ENCODE results near the gene DCAKD. TPM values are rescaled to one million over a fixed set of nuclear protein-coding genes. Genes with fewer than 3 reads are reported as not detected.
A peak's percentile ranks its signal among the peaks of the same experiment; 100 is the strongest.

DCAKD gene
- total RNA-seq, 3 donors from 2014 or later (not counting 1 experiment from before 2014, with no cell fraction given), result 15.4 to 21.4 (median 21.1) TPM

GRCh38 chr17:44997733-44998520, 53.5 kb downstream of the DCAKD start:
- no peak overlapping the region for H3K27ac Mint-ChIP-seq
- TF ChIP-seq CTCF (IDR thresholded peaks at IDR 0.05), result no peak

GRCh38 chr17:44996304-44996703, 55.1 kb downstream of the DCAKD start:
- H3K27ac ChIP-seq (ENCODE audit: low read length), result no peak overlapping the region
- H3K27ac Mint-ChIP-seq, result no peak overlapping the region
- no peaks in the 10 kb centered on the region for H3K4me1 ChIP-seq (ENCODE audit: control insufficient read depth, insufficient read depth, low read length)
- H3K9me3 Mint-ChIP-seq, result peaks cover 0 to 3% of the 10 kb centered on the region in 2 donors
- DNase-seq (no peak), ATAC-seq (no peak)
- no peaks in the 10 kb centered on the region for H3K36me3 Mint-ChIP-seq
- peaks cover 15 to 26% of the 10 kb centered on the region in 2 donors for H3K27me3 Mint-ChIP-seq (ENCODE audit: low read depth in 2 of 2)
- H3K36me3 ChIP-seq (ENCODE audit: control insufficient read depth, insufficient read depth, low read length), result no peaks in the 10 kb centered on the region
- intact Hi-C loops (cut with micrococcal nuclease), result no loop called here
- TF ChIP-seq CTCF (IDR thresholded peaks at IDR 0.05), result no peak
- 85% methylated on average over 9 of the region's 10 CpGs for WGBS (ENCODE audit: insufficient coverage)
- H3K27me3 ChIP-seq (ENCODE audit: control insufficient read depth, insufficient read depth, low read length), result peaks cover 7% of the 10 kb centered on the region
- H3K4me3 ChIP-seq (ENCODE audit: low read length), result no peak overlapping the region
- no peak overlapping the region for H3K4me3 Mint-ChIP-seq
- H3K4me1 Mint-ChIP-seq, result no peaks in the 10 kb centered on the region
- no peaks in the 10 kb centered on the region for H3K9me3 ChIP-seq (ENCODE audit: control insufficient read depth, insufficient read depth, low read length)

More at GRCh38 chr17:44997733-44998520, 53.5 kb downstream of the DCAKD start:
- Mint-ChIP-seq H3K9me3 (peaks cover 0 to 3% of the 10 kb centered on the region in 2 donors), H3K36me3 (no peaks in the 10 kb centered on the region), H3K27me3 (ENCODE audit: low read depth in 2 of 2) (peaks cover 13 to 26% of the 10 kb centered on the region in 2 donors), H3K4me3 (no peak overlapping the region), H3K4me1 (no peaks in the 10 kb centered on the region)
- H3K4me3 ChIP-seq (ENCODE audit: low read length), result no peak overlapping the region
- intact Hi-C loops (cut with micrococcal nuclease), result no loop called here
- DNase-seq (no peak), ATAC-seq (peak in 1 of 3 donors; percentile 12)
- no peak overlapping the region for H3K27ac ChIP-seq (ENCODE audit: low read length)
- H3K4me1 ChIP-seq (ENCODE audit: control insufficient read depth, insufficient read depth, low read length), result no peaks in the 10 kb centered on the region
- WGBS (ENCODE audit: insufficient coverage), result 72% methylated on average over 7 of the region's 7 CpGs
- H3K27me3 ChIP-seq (ENCODE audit: control insufficient read depth, insufficient read depth, low read length), result peaks cover 5% of the 10 kb centered on the region
- H3K36me3 ChIP-seq (ENCODE audit: control insufficient read depth, insufficient read depth, low read length), result no peaks in the 10 kb centered on the region
- no peaks in the 10 kb centered on the region for H3K9me3 ChIP-seq (ENCODE audit: control insufficient read depth, insufficient read depth, low read length)

GRCh38 chr17:44995436-44996001, 55.9 kb downstream of the DCAKD start:
- Histone ChIP-seq H3K4me3 (ENCODE audit: low read length) (no peak overlapping the region), H3K36me3 (ENCODE audit: control insufficient read depth, insufficient read depth, low read length) (no peaks in the 10 kb centered on the region), H3K27me3 (ENCODE audit: control insufficient read depth, insufficient read depth, low read length) (peaks cover 7% of the 10 kb centered on the region), H3K27ac (ENCODE audit: low read length) (no peak overlapping the region), H3K4me1 (ENCODE audit: control insufficient read depth, insufficient read depth, low read length) (no peaks in the 10 kb centered on the region), H3K9me3 (ENCODE audit: control insufficient read depth, insufficient read depth, low read length) (no peaks in the 10 kb centered on the region)
- Mint-ChIP-seq H3K27ac (no peak overlapping the region), H3K4me1 (no peaks in the 10 kb centered on the region), H3K4me3 (no peak overlapping the region), H3K9me3 (peaks cover 0 to 3% of the 10 kb centered on the region in 2 donors), H3K27me3 (ENCODE audit: low read depth in 2 of 2) (peaks cover 15 to 28% of the 10 kb centered on the region in 2 donors), H3K36me3 (no peaks in the 10 kb centered on the region)
- intact Hi-C loops (cut with micrococcal nuclease), result no loop called here
- no peak for TF ChIP-seq CTCF (IDR thresholded peaks at IDR 0.05)
- no peak for ATAC-seq
- WGBS (ENCODE audit: insufficient coverage), result 71% methylated on average over 11 of the region's 11 CpGs
- no peak for DNase-seq

Measured in natural killer cell (primary cell).